ENCODE results near the gene CHD6. TPM values are rescaled to one million over a fixed set of nuclear protein-coding genes. Genes with fewer than 3 reads are reported as not detected.

CHD6 gene
- polyA plus RNA-seq, 1 donor (not counting 4 experiments of a cell fraction or from before 2014, with no cell fraction given), result 6.8 TPM

DNA sequence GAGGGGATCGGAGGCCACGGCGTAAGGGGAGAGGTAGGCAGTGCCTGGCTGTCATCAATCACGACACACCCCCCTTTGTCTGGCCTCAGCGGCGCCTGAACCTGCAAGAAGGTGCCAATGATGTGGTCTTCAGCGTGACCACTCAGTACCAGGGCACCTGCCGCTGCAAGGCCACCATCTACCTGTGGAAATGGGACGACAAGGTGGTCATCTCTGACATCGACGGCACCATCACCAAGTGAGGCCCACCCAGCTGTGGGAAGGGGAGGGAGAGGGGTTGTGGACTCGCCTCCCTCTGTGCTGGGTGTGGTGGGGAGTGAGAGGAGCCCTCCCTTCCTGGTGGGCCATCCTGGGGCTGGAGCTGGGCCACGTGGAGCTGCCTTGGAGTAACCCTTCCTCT is 261.2 kb downstream of the CHD6 start:
- no peaks in the 10 kb centered on the region for H3K9me1 ChIP-seq (ENCODE audit: control insufficient read depth, extremely low read depth, insufficient read depth, low read length)
- H3K79me2 ChIP-seq (ENCODE audit: control insufficient read depth, insufficient read depth, low read length), result no peaks in the 10 kb centered on the region
- TF ChIP-seq, protein P1, sequence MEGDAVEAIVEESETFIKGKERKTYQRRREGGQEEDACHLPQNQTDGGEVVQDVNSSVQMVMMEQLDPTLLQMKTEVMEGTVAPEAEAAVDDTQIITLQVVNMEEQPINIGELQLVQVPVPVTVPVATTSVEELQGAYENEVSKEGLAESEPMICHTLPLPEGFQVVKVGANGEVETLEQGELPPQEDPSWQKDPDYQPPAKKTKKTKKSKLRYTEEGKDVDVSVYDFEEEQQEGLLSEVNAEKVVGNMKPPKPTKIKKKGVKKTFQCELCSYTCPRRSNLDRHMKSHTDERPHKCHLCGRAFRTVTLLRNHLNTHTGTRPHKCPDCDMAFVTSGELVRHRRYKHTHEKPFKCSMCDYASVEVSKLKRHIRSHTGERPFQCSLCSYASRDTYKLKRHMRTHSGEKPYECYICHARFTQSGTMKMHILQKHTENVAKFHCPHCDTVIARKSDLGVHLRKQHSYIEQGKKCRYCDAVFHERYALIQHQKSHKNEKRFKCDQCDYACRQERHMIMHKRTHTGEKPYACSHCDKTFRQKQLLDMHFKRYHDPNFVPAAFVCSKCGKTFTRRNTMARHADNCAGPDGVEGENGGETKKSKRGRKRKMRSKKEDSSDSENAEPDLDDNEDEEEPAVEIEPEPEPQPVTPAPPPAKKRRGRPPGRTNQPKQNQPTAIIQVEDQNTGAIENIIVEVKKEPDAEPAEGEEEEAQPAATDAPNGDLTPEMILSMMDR (optimal IDR thresholded peaks at IDR 0.05 in 1 of 3, IDR thresholded peaks at IDR 0.05 in 1 of 3, conservative IDR thresholded peaks at IDR 0.05 in 1 of 3; ENCODE audit: extremely low read depth in 1 of 3, insufficient read depth in 2 of 3, low read length in 3 of 3), result no peak
- no peak for TF ChIP-seq EZH2 (IDR thresholded peaks at IDR 0.05; ENCODE audit: low read length)
- no peak overlapping the region for H2AFZ ChIP-seq (ENCODE audit: control insufficient read depth, low read length)
- no peaks in the 10 kb centered on the region for H3K4me1 ChIP-seq (ENCODE audit: control insufficient read depth, extremely low read depth, insufficient read depth, low read length)
- dilution Hi-C loops (cut with MboI; ENCODE audit: extremely low pct_ligation_motif_present, low sequenced_read_pairs), result no loop called here
- H3K4me3 ChIP-seq (ENCODE audit: control insufficient read depth in 2 of 3, extremely low read depth in 1 of 3, insufficient read depth in 2 of 3, low read depth in 1 of 3, low read length in 3 of 3), result no peak overlapping the region
- no peaks in the 10 kb centered on the region for H3K9me3 ChIP-seq (ENCODE audit: control insufficient read depth, low read depth, low read length)
- DNase-seq (ENCODE audit: low read depth, low spot score), result no peak
- H3K27ac ChIP-seq (ENCODE audit: control insufficient read depth, insufficient read depth, low read length), result no peak overlapping the region
- H4K20me1 ChIP-seq (ENCODE audit: control insufficient read depth, extremely low read depth, insufficient read depth, low read length), result no peaks in the 10 kb centered on the region
- no peaks in the 10 kb centered on the region for H3K27me3 ChIP-seq (ENCODE audit: control insufficient read depth, extremely low read depth, insufficient read depth, low read length)
- H3K9ac ChIP-seq (ENCODE audit: control insufficient read depth, extremely low read depth, insufficient read depth, low read length), result no peak overlapping the region
- peaks cover 24 to 46% of the 10 kb centered on the region in 2 experiments for H3K36me3 ChIP-seq (ENCODE audit: control insufficient read depth in 2 of 2, extremely low read depth in 1 of 2, insufficient read depth in 2 of 2, low read length in 2 of 2)
- H3K4me2 ChIP-seq (ENCODE audit: control insufficient read depth, extremely low read depth, insufficient read depth, low read depth, low read length), result no peak overlapping the region
- no peak for FAIRE-seq

GRCh38 chr20:41355598-41356203 is 262.5 kb downstream of the CHD6 start:
- peaks cover 24 to 50% of the 10 kb centered on the region in 2 experiments for H3K36me3 ChIP-seq (ENCODE audit: control insufficient read depth in 2 of 2, extremely low read depth in 1 of 2, insufficient read depth in 2 of 2, low read length in 2 of 2)
- no peak overlapping the region for H3K27ac ChIP-seq (ENCODE audit: control insufficient read depth, insufficient read depth, low read length)
- no peak overlapping the region for H2AFZ ChIP-seq (ENCODE audit: control insufficient read depth, low read length)
- no peaks in the 10 kb centered on the region for H3K27me3 ChIP-seq (ENCODE audit: control insufficient read depth, extremely low read depth, insufficient read depth, low read length)
- H3K9me3 ChIP-seq (ENCODE audit: control insufficient read depth, low read depth, low read length), result no peaks in the 10 kb centered on the region
- H3K9me1 ChIP-seq (ENCODE audit: control insufficient read depth, extremely low read depth, insufficient read depth, low read length), result no peaks in the 10 kb centered on the region
- no peak for FAIRE-seq
- no peak overlapping the region for H3K9ac ChIP-seq (ENCODE audit: control insufficient read depth, extremely low read depth, insufficient read depth, low read length)
- no peak for TF ChIP-seq EZH2 (IDR thresholded peaks at IDR 0.05; ENCODE audit: low read length)
- TF ChIP-seq, protein P1 (optimal IDR thresholded peaks at IDR 0.05 in 1 of 3, IDR thresholded peaks at IDR 0.05 in 1 of 3, conservative IDR thresholded peaks at IDR 0.05 in 1 of 3; ENCODE audit: extremely low read depth in 1 of 3, insufficient read depth in 2 of 3, low read length in 3 of 3), result no peak
- no peak overlapping the region for H3K4me3 ChIP-seq (ENCODE audit: control insufficient read depth in 2 of 3, extremely low read depth in 1 of 3, insufficient read depth in 2 of 3, low read depth in 1 of 3, low read length in 3 of 3)
- H3K4me2 ChIP-seq (ENCODE audit: control insufficient read depth, extremely low read depth, insufficient read depth, low read depth, low read length), result no peak overlapping the region
- H3K4me1 ChIP-seq (ENCODE audit: control insufficient read depth, extremely low read depth, insufficient read depth, low read length), result no peaks in the 10 kb centered on the region
- no peaks in the 10 kb centered on the region for H3K79me2 ChIP-seq (ENCODE audit: control insufficient read depth, insufficient read depth, low read length)
- H4K20me1 ChIP-seq (ENCODE audit: control insufficient read depth, extremely low read depth, insufficient read depth, low read length), result no peaks in the 10 kb centered on the region
- dilution Hi-C loops (cut with MboI; ENCODE audit: extremely low pct_ligation_motif_present, low sequenced_read_pairs), result no loop called here
- DNase-seq (ENCODE audit: low read depth, low spot score), result no peak

Data from keratinocyte (primary cell).